OCI-LY3 (cell line): ENCODE measurements around the gene CAV1.

Experiments used
- CTCF ChIP-seq: fragments of 200-600, 300-600 bp; sonication (generic); IDR thresholded peaks from 2 replicates; pipeline ENCODE4 v1.5.1; 2014; ENCODE audit warnings: antibody characterized with exemption, low read length, low read depth
- EZH2phosphoT487 ChIP-seq: fragments of 200-600 bp; shearing (Covaris generic); IDR thresholded peaks from 2 replicates; pipeline ENCODE4 v1.6.1; 2018; ENCODE audit warnings: antibody characterized with exemption, mixed run types, low read depth

GRCh38 chr7:116549370-116549769 lies 24.5 kb downstream of the CAV1 start:
- TF ChIP-seq CTCF (no peak), EZH2phosphoT487 (no peak)
